Subcutaneous adipose tissue (tissue), 4 donors: ENCODE results near the gene PTPRJ. TPM values are rescaled to one million over a fixed set of nuclear protein-coding genes. Genes with fewer than 3 reads are reported as not detected.

Source experiments
- CTCF ChIP-seq: fragments of 450-650 bp; IDR thresholded peaks from one replicate; pipeline ENCODE4 v1.5.1; 2016; ENCODE audit warnings: low read depth, mild to moderate bottlenecking, control low read depth, antibody characterized with exemption, moderate library complexity
- total RNA-seq, 4 donors: library from RNA; depleted of rRNA; stranded (reverse); fragments of >200 nt; gene quantifications; one replicate each; pipeline ENCODE4 v1.1.0, GENCODE V29; 2016

PTPRJ gene
- total RNA-seq, 4 donors from 2014 or later, result 5.1 to 28.7 (median 9.4) TPM

GRCh38 chr11:48051217-48051830, 71.0 kb downstream of the PTPRJ start:
- no peak for TF ChIP-seq CTCF

GRCh38 chr11:48052183-48053044, 72.1 kb downstream of the PTPRJ start:
- no peak for TF ChIP-seq CTCF

- TF ChIP-seq CTCF, result no peak
These were observed 74.6 kb downstream of the PTPRJ start for GRCh38 chr11:48054994-48055291.

- no peak for TF ChIP-seq CTCF
These were observed 75.2 kb downstream of the PTPRJ start for GRCh38 chr11:48055292-48056132.

GRCh38 chr11:48056325-48057183, 76.2 kb downstream of the PTPRJ start:
- TF ChIP-seq CTCF, result no peak

- no peak for TF ChIP-seq CTCF
These were observed 77.7 kb downstream of the PTPRJ start for GRCh38 chr11:48058064-48058463.
